NOMO-1 (cell line): ENCODE results near the gene SLC2A4.
"Not testable (repeated sequence)": the region's sequence is repeated elsewhere in the genome, so short reads cannot be mapped to it uniquely, and the experiment has no call there.

Experiments used
- DNase-seq, 2 experiments: peaks; one replicate each; lab custom pipeline; 2025; ENCODE audit not compliant: unreplicated experiment in 2 of 2; lab: John Stamatoyannopoulos, UW

Gene SLC2A4

GRCh38 chr17:7318121-7318860 is 36.8 kb downstream of the SLC2A4 start:
- no peak for DNase-seq

GRCh38 chr17:7321466-7321865 is 39.9 kb downstream of the SLC2A4 start:
- DNase-seq = no peak

- no peak for DNase-seq
Observed at GRCh38 chr17:7322520-7323194, 41.1 kb downstream of the SLC2A4 start.

- no peak for DNase-seq
Observed at GRCh38 chr17:7323731-7324437, 42.4 kb downstream of the SLC2A4 start.

GRCh38 chr17:7324438-7324779 is 42.9 kb downstream of the SLC2A4 start:
- no peak for DNase-seq

- no peak for DNase-seq
Observed at GRCh38 chr17:7325031-7325528, 43.6 kb downstream of the SLC2A4 start.

- no peak for DNase-seq
Observed at GRCh38 chr17:7326186-7326585, 44.7 kb downstream of the SLC2A4 start.

- no peak for DNase-seq
Observed at GRCh38 chr17:7327056-7327455, 45.5 kb downstream of the SLC2A4 start.

GRCh38 chr17:7327501-7327900 is 46.0 kb downstream of the SLC2A4 start:
- DNase-seq = no peak

- DNase-seq = no peak
Observed at GRCh38 chr17:7328009-7328408, 46.5 kb downstream of the SLC2A4 start.

- DNase-seq = no peak
Observed at GRCh38 chr17:7328840-7329373, 47.4 kb downstream of the SLC2A4 start, which contains the start of gene NEURL4. TSS of gene NEURL4 (minus strand) at chr17:7329335. CDS start at chr17:7329312, 23 bp downstream.

GRCh38 chr17:7329374-7329996 is 48.0 kb downstream of the SLC2A4 start:
- peak; percentile 97 to 99 for DNase-seq

- DNase-seq = peak; percentile 85 to 86
Observed at GRCh38 chr17:7329997-7330637, 48.6 kb downstream of the SLC2A4 start.

GRCh38 chr17:7330638-7331015 is 49.1 kb downstream of the SLC2A4 start:
- DNase-seq = no peak

GRCh38 chr17:7332111-7332510 is 50.6 kb downstream of the SLC2A4 start:
- no peak for DNase-seq

GRCh38 chr17:7332600-7333069 is 51.1 kb downstream of the SLC2A4 start:
- peak; percentile 40 to 53 for DNase-seq

GRCh38 chr17:7334938-7335538 is 53.5 kb downstream of the SLC2A4 start:
- no peak for DNase-seq

- DNase-seq = not testable (repeated sequence)
Observed at GRCh38 chr17:7335765-7336164, 54.2 kb downstream of the SLC2A4 start.

GRCh38 chr17:7336240-7337175 is 55.0 kb downstream of the SLC2A4 start, which contains the start of gene ACAP1:
TSS of gene ACAP1 (plus strand) at chr17:7336529. CDS start at chr17:7336735, 206 bp downstream.
- DNase-seq = peak; percentile 42 to 81
